GM12878 (cell line): ENCODE data around the gene ALDOB.

ENCODE experiments used
- BCL3 ChIP-seq: IDR thresholded peaks from 2 replicates; pipeline ENCODE4 v1.6.1; 2011; ENCODE audit warnings: borderline replicate concordance, low read depth, mild to moderate bottlenecking, moderate library complexity, low read length; ENCODE audit not compliant: insufficient read depth, poor library complexity, severe bottlenecking
- BMI1 ChIP-seq: fragments of 450-650 bp; IDR thresholded peaks from 2 replicates; pipeline ENCODE4 v1.6.1; 2016; ENCODE audit warnings: mild to moderate bottlenecking, moderate library complexity, borderline replicate concordance
- TF ChIP-seq, protein P1 (sequence below), 3 experiments: IDR thresholded peaks in 2 of 3; conservative IDR thresholded peaks in 1 of 3; 2 replicates each; pipeline ENCODE4 v1.5.1; 2011; ENCODE audit warnings: low read depth in 3 of 3, low read length in 3 of 3, mild to moderate bottlenecking in 3 of 3, control low read depth in 2 of 3, moderate library complexity in 2 of 3, inconsistent platforms in 1 of 3, mixed read lengths in 1 of 3; ENCODE audit not compliant: control insufficient read depth in 2 of 3, insufficient read depth in 1 of 3; ENCODE audit errors: extremely low read depth in 1 of 3

- TF ChIP-seq BCL3 (no peak), BMI1 (no peak)
- TF ChIP-seq, protein P1, sequence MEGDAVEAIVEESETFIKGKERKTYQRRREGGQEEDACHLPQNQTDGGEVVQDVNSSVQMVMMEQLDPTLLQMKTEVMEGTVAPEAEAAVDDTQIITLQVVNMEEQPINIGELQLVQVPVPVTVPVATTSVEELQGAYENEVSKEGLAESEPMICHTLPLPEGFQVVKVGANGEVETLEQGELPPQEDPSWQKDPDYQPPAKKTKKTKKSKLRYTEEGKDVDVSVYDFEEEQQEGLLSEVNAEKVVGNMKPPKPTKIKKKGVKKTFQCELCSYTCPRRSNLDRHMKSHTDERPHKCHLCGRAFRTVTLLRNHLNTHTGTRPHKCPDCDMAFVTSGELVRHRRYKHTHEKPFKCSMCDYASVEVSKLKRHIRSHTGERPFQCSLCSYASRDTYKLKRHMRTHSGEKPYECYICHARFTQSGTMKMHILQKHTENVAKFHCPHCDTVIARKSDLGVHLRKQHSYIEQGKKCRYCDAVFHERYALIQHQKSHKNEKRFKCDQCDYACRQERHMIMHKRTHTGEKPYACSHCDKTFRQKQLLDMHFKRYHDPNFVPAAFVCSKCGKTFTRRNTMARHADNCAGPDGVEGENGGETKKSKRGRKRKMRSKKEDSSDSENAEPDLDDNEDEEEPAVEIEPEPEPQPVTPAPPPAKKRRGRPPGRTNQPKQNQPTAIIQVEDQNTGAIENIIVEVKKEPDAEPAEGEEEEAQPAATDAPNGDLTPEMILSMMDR (IDR thresholded peaks at IDR 0.05 in 2 of 3, conservative IDR thresholded peaks at IDR 0.05 in 1 of 3; ENCODE audit: control insufficient read depth in 2 of 3, extremely low read depth in 1 of 3, insufficient read depth in 1 of 3, low read depth in 3 of 3, low read length in 3 of 3): no peak
Measured at GRCh38 chr9:101409079-101409477, 26.5 kb downstream of the ALDOB start.
